HS-5 (cell line): ENCODE results near the gene EDEM3.
A peak's percentile ranks its signal among the peaks of the same experiment; 100 is the strongest.
"Not testable (repeated sequence)": the region's sequence is repeated elsewhere in the genome, so short reads cannot be mapped to it uniquely, and the experiment has no call there.

Source experiments
- DNase-seq: peaks from one replicate; pipeline ENCODE4 v3.0.0-alpha.2; 2012; ENCODE audit warnings: low read depth

EDEM3 gene

GRCh38 chr1:184770181-184770979 is 15.7 kb upstream of the EDEM3 start:
- no peak for DNase-seq

GRCh38 chr1:184769241-184769640 is 14.6 kb upstream of the EDEM3 start:
- DNase-seq: no peak

GRCh38 chr1:184768467-184768866 is 13.8 kb upstream of the EDEM3 start:
- no peak for DNase-seq

GRCh38 chr1:184767591-184767990 is 12.9 kb upstream of the EDEM3 start:
- no peak for DNase-seq

GRCh38 chr1:184764483-184764882 is 9.8 kb upstream of the EDEM3 start:
- no peak for DNase-seq

GRCh38 chr1:184763520-184763919 is 8.9 kb upstream of the EDEM3 start:
- DNase-seq: not testable (repeated sequence)

GRCh38 chr1:184761969-184762485 is 7.4 kb upstream of the EDEM3 start:
- no peak for DNase-seq

- DNase-seq: no peak
Measured at GRCh38 chr1:184759651-184760050, 5.0 kb upstream of the EDEM3 start.

- no peak for DNase-seq
Measured at GRCh38 chr1:184759112-184759511, 4.5 kb upstream of the EDEM3 start.

- no peak for DNase-seq
Measured at GRCh38 chr1:184757891-184758290, 3.2 kb upstream of the EDEM3 start.

- no peak for DNase-seq
Measured at GRCh38 chr1:184757406-184757805, 2.7 kb upstream of the EDEM3 start.

- peak; percentile 18 for DNase-seq
Measured at GRCh38 chr1:184755226-184756065, 788 bp upstream of the EDEM3 start.

- DNase-seq: no peak
Measured at GRCh38 chr1:184753608-184754475, 816 bp downstream of the EDEM3 start.

GRCh38 chr1:184753117-184753516 is 1.5 kb downstream of the EDEM3 start:
- DNase-seq: no peak

- DNase-seq: no peak
Measured at GRCh38 chr1:184752656-184753055, 2.0 kb downstream of the EDEM3 start.

- no peak for DNase-seq
Measured at GRCh38 chr1:184748740-184749139, 5.9 kb downstream of the EDEM3 start.

GRCh38 chr1:184747089-184747955 is 7.3 kb downstream of the EDEM3 start:
- no peak for DNase-seq

- DNase-seq: no peak
Measured at GRCh38 chr1:184745929-184746638, 8.6 kb downstream of the EDEM3 start.

GRCh38 chr1:184745110-184745509 is 9.5 kb downstream of the EDEM3 start:
- no peak for DNase-seq

- DNase-seq: no peak
Measured at GRCh38 chr1:184743062-184743756, 11.4 kb downstream of the EDEM3 start.
